GM10266 (cell line): ENCODE results near the gene NCOA4.
A peak's percentile ranks its signal among the peaks of the same experiment; 100 is the strongest.

ENCODE experiments used
- DNase-seq: peaks from one replicate; pipeline ENCODE4 v3.0.0; 2012; ENCODE audit errors: extremely low spot score
- CTCF ChIP-seq: IDR thresholded peaks from 2 replicates; pipeline ENCODE4 v1.5.1; 2012; ENCODE audit warnings: mild to moderate bottlenecking, low read depth; ENCODE audit not compliant: control insufficient read depth, insufficient read depth; ENCODE audit errors: missing control alignments

The NCOA4 gene

DNA sequence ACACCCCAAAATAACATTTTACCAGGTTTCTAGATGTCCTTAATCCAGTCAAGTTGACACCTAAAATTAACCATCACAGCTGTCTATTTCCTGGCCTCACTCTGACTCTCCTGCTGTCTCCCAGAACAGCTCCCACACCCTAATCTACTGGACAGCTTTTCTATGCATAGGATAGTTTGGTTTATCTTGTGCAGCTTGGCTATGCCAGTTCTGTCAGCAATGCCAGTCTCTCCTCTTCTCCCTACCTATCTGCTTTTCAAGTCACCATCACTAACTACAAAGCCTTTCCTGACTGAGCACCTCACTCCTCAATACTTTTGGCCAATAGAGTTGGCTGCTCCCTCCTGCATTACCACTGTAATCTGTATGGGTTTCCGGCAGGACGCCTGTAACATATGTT lies 5.0 kb downstream of the NCOA4 start:
- DNase-seq: no peak
- no peak for TF ChIP-seq CTCF

DNA sequence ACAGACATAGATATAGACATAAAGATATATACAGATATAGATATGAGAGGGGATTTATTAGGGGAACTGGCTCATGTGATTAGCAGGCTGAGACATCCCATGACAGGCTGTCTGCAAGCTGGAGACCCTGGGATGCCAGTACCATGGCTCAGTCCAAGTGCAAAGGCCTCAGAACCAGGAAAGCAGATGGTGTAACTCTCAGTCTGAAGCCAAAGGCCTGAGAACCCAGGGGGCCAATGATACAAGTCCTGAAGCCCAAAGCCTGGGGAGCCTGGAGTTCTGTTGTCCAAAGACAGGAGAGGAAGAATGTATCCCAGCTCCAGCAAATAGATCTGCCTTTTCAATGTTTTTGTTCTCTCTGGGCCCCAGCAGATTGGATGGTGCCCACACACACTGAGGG lies 5.5 kb downstream of the NCOA4 start:
- TF ChIP-seq CTCF: no peak

DNA sequence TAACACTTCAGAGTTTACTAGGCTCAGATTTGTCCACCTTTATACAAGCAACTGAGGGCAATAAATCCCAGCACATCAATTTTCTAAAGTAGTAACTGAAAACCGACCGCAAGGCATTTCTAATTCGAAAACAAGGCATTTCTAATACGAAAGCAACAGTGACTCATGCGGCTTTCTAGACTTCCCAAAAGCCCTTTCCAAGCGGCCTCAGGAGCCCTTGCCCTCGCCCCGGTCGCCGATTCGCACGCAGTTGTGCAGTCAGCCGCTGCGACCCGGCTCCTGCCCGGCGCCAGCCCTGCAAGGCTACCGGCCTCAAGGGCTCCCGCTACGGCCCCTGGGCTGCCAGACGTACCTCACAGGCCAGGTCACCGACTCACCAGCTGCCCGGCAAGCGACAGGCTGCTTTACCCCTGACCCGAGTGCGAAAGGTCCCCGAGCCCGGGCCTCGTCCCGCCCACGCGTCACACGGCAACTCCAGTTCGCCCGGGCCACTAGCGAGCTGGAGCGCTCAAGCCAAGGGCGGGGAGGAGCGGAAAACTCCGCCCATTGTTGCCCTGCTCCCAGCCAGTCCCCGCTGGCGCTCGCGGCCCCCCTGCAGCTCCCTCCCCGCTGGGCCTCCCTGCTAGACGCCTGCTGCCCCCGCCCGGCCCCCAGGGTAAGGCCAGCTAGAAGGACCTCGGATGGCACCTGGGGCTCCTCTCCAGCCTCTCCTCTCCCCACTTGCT lies 7.3 kb downstream of the NCOA4 start:
- DNase-seq: peak; percentile 83
- TF ChIP-seq CTCF: peak; percentile 59

More for the DNA sequence above, 5.5 kb downstream of the NCOA4 start:
- no peak for DNase-seq

GRCh38 chr10:46020344-46020657 lies 10.1 kb downstream of the NCOA4 start:
- TF ChIP-seq CTCF: no peak
- DNase-seq: no peak

- TF ChIP-seq CTCF: no peak
- no peak for DNase-seq
Measured at GRCh38 chr10:46019569-46020343, 10.7 kb downstream of the NCOA4 start.

GRCh38 chr10:46019177-46019528 lies 11.3 kb downstream of the NCOA4 start:
- DNase-seq: no peak
- TF ChIP-seq CTCF: no peak

- TF ChIP-seq CTCF: no peak
- no peak for DNase-seq
Measured at GRCh38 chr10:46018453-46019176, 11.8 kb downstream of the NCOA4 start.
